Measurements from ENCODE around the gene ARHGAP26.
"Not testable (repeated sequence)": the region's sequence is repeated elsewhere in the genome, so short reads cannot be mapped to it uniquely, and the experiment has no call there.

ARHGAP26 gene

DNA sequence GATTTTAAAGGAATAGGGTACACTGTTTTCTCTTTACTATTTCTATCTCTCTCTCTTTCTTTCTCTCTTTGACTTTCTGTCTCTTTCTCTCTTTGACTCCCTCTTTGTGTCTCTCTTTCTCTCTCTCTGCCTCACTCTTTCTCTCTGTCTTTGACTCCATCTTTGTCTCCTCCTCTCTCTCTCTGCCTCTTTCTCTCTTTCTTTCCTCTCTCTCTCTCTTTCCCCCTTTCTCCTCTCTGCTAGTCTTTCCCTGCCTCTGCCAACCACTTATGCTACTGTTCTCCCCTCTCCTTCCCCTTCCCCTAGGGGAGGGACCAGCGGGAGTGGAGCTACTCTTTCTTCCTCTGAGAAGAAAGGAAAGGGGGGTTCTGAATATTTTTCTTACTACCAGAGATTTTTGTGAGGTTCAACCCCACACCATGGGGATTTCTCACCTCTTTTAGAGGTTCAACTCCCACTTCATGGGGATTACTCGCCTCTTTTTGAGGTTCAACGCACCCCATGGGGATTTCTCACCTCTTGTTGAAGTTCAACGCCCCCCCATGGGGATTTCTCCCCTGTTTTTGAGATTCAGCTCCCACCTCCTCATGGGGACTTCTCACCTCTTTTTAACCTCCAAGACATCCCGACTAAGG, 323.4 kb downstream of the ARHGAP26 start:
- Histone ChIP-seq H3K4me3 (ENCODE audit: low read depth in 1 of 2, low read length in 1 of 2) (no peak overlapping the region), H3K27ac (no peak overlapping the region), H3K36me3 (peaks cover 5% of the 10 kb centered on the region), H3K4me1 (ENCODE audit: control insufficient read depth in 1 of 2, insufficient read depth in 1 of 2, low read depth in 1 of 2, low read length in 1 of 2) (no peaks in the 10 kb centered on the region), H3K27me3 (no peaks in the 10 kb centered on the region), H3K9me3 (no peaks in the 10 kb centered on the region)
- TF ChIP-seq, protein P1, sequence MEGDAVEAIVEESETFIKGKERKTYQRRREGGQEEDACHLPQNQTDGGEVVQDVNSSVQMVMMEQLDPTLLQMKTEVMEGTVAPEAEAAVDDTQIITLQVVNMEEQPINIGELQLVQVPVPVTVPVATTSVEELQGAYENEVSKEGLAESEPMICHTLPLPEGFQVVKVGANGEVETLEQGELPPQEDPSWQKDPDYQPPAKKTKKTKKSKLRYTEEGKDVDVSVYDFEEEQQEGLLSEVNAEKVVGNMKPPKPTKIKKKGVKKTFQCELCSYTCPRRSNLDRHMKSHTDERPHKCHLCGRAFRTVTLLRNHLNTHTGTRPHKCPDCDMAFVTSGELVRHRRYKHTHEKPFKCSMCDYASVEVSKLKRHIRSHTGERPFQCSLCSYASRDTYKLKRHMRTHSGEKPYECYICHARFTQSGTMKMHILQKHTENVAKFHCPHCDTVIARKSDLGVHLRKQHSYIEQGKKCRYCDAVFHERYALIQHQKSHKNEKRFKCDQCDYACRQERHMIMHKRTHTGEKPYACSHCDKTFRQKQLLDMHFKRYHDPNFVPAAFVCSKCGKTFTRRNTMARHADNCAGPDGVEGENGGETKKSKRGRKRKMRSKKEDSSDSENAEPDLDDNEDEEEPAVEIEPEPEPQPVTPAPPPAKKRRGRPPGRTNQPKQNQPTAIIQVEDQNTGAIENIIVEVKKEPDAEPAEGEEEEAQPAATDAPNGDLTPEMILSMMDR (IDR thresholded peaks at IDR 0.05), result no peak

DNA sequence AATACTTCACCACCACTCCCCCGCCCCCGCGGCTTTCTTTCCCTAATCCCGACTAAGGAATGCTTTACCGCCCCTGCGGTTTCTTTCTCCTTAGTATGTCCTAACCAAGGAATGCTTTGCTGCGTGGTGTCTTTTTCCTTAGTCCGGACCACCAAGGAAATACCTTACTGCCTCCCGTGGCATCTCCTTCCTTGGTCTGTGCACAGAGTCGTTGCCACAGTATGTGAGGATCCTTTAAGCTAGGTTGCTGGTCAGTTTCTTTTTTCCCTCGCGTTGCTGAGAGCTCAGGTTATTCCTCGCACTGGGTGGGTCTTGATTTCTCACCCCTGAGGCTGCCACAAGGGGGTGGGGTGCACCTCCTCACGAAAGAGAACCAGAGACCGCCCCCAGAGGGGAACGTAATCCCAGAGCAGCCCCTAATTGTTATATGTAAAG, 323.9 kb downstream of the ARHGAP26 start:
- TF ChIP-seq, protein P1 (IDR thresholded peaks at IDR 0.05), result no peak
- Histone ChIP-seq H3K36me3 (peaks cover 5% of the 10 kb centered on the region), H3K9me3 (no peaks in the 10 kb centered on the region), H3K27me3 (no peaks in the 10 kb centered on the region), H3K4me3 (ENCODE audit: low read depth in 1 of 2, low read length in 1 of 2) (no peak overlapping the region), H3K4me1 (ENCODE audit: control insufficient read depth in 1 of 2, insufficient read depth in 1 of 2, low read depth in 1 of 2, low read length in 1 of 2) (no peaks in the 10 kb centered on the region), H3K27ac (no peak overlapping the region)

DNA sequence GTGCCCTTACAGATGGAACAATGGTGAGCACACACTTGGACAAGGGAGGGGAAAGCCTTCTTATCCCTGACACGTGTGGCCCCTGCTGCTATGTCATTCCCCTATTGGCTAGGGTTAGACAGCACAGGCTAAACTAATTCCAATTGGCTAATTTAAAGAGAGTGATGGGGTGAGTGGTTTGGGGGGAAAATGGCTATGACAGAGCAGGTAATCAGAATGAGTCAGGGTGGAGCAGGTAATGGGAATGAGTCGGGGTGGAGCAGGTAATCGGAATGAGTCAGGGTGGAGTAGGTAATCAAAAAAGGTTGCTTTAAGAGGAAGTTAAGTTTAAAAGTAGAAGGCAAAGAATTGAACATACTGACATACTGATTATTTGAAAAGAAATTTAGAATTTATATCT, 324.4 kb downstream of the ARHGAP26 start:
- not testable (repeated sequence) for H3K27me3 ChIP-seq; H3K4me1 ChIP-seq (ENCODE audit: control insufficient read depth in 1 of 2, insufficient read depth in 1 of 2, low read depth in 1 of 2, low read length in 1 of 2); H3K36me3 ChIP-seq; H3K4me3 ChIP-seq (ENCODE audit: low read depth in 1 of 2, low read length in 1 of 2); H3K27ac ChIP-seq; H3K9me3 ChIP-seq

DNA sequence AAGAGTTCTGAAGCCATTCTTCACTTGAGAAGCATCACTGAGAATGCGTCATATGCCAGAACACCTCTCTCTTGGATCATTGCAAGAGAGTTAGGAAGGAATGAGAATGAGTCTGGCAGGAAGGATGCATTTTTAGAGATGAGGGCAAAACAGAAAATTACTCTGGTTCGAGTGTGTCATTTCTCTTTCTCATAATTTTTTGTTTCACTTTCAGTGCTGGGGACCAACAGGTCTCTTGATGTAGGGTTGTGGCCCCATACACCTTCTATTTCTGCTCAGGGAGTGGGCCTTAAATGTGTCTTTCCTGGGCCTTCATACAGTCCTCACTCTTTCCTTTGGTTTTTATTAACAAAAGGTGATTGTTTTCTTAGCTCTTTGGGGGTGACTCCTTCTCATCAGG, 330.9 kb downstream of the ARHGAP26 start:
- peak overlapping the region; percentile 52 for H3K27ac ChIP-seq
- no peak overlapping the region for H3K4me3 ChIP-seq (ENCODE audit: low read depth in 1 of 2, low read length in 1 of 2)
- no peaks in the 10 kb centered on the region for H3K4me1 ChIP-seq (ENCODE audit: control insufficient read depth in 1 of 2, insufficient read depth in 1 of 2, low read depth in 1 of 2, low read length in 1 of 2)
- H3K27me3 ChIP-seq, result no peaks in the 10 kb centered on the region
- TF ChIP-seq, protein P1 (IDR thresholded peaks at IDR 0.05), result no peak
- no peaks in the 10 kb centered on the region for H3K9me3 ChIP-seq
- H3K36me3 ChIP-seq, result peaks cover 14% of the 10 kb centered on the region

DNA sequence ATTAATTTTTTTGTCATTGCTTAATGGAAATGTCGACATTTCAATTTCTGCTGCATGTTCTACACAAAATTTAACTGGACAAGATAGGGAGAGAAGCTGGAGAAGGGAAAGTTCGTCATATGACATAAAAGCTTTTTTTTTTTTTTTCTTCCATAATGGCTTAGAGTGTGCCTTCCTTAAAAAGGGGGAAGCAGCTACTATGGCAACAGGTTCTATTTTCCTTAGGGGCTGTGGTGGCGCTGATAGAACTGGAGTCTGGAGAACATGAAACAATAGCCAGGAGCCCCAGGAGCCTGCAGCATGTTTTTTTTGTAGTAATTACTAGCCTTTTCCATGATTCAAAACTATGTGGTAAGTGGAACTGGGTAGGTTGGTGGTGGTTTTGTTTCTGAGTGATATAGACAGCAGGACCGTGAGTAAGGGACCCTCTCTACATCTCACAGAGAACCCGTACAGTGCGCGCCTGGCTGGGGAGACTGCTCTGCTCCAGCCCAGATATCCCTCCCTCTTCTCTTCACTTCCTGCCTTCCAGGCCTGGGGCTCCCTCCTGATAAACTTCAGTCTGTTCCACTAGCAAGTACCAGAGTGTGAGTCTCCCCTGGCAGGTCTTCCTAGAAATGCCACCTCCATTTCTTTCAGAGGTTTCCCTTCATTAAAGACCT, 331.7 kb downstream of the ARHGAP26 start:
- no peak overlapping the region for H3K4me3 ChIP-seq (ENCODE audit: low read depth in 1 of 2, low read length in 1 of 2)
- H3K27me3 ChIP-seq, result no peaks in the 10 kb centered on the region
- peaks cover 11% of the 10 kb centered on the region for H3K36me3 ChIP-seq
- H3K4me1 ChIP-seq (ENCODE audit: control insufficient read depth in 1 of 2, insufficient read depth in 1 of 2, low read depth in 1 of 2, low read length in 1 of 2), result no peaks in the 10 kb centered on the region
- TF ChIP-seq, protein P1 (IDR thresholded peaks at IDR 0.05), result no peak
- H3K9me3 ChIP-seq, result no peaks in the 10 kb centered on the region
- no peak overlapping the region for H3K27ac ChIP-seq

DNA sequence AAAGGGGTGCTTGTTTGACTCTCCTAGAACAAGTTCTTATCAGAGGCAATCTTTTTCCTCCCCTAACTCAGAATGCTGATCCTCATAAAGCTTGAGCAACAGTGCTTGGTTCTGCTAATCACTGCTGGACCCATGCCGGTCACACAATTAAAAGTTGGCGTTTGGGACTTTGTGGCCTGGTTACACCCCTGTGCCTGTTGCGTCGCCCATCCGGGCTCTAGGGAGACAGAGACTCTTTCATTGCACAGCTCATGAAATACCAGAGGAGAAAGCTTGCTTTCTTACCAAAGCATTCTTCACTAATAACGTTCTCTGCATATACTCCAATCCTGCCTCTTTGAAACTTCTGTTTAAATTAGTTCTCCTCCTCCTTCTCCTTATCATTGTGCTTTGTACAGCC, 332.2 kb downstream of the ARHGAP26 start:
- H3K4me3 ChIP-seq (ENCODE audit: low read depth in 1 of 2, low read length in 1 of 2), result no peak overlapping the region
- peaks cover 9% of the 10 kb centered on the region for H3K36me3 ChIP-seq
- H3K27me3 ChIP-seq, result no peaks in the 10 kb centered on the region
- H3K27ac ChIP-seq, result no peak overlapping the region
- no peaks in the 10 kb centered on the region for H3K4me1 ChIP-seq (ENCODE audit: control insufficient read depth in 1 of 2, insufficient read depth in 1 of 2, low read depth in 1 of 2, low read length in 1 of 2)
- TF ChIP-seq, protein P1 (IDR thresholded peaks at IDR 0.05), result no peak
- no peaks in the 10 kb centered on the region for H3K9me3 ChIP-seq

All from neutrophil (primary cell).